ENCODE results near the gene NOC4L.

DNA sequence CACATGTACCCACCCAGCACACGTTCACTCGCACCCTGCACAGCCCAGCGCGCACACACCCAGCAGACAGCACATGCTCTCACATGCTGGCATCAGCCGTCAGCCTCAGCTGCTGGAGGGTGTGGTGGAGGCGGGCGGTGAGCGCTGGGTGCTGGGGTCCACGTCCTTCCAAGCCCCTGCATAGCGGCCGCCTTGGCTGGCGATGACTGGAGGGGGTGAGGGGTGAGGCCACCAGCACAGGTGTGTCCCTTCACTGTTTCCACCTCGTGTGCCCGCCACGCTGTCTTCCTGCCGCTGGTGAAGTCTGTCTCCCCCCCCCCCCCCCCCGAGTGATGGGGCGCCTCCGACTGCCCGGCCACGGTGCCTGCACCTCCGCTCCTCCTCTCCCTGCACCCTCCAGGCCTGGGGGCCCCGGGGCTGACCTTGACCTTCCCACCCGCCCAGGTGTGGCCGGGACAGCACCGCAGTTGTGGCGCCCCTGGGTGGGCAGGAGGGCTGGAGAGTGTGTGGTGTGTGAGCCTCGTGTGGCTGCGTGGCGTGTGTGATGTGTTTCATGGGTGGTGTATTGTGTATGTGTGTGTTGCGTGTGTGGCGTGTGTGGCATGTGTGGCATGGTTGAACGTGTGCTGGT lies 37.4 kb downstream of the NOC4L start:
- TF ChIP-seq, protein P1, sequence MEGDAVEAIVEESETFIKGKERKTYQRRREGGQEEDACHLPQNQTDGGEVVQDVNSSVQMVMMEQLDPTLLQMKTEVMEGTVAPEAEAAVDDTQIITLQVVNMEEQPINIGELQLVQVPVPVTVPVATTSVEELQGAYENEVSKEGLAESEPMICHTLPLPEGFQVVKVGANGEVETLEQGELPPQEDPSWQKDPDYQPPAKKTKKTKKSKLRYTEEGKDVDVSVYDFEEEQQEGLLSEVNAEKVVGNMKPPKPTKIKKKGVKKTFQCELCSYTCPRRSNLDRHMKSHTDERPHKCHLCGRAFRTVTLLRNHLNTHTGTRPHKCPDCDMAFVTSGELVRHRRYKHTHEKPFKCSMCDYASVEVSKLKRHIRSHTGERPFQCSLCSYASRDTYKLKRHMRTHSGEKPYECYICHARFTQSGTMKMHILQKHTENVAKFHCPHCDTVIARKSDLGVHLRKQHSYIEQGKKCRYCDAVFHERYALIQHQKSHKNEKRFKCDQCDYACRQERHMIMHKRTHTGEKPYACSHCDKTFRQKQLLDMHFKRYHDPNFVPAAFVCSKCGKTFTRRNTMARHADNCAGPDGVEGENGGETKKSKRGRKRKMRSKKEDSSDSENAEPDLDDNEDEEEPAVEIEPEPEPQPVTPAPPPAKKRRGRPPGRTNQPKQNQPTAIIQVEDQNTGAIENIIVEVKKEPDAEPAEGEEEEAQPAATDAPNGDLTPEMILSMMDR (IDR thresholded peaks at IDR 0.05) = no peak
- TF ChIP-seq, protein P2, sequence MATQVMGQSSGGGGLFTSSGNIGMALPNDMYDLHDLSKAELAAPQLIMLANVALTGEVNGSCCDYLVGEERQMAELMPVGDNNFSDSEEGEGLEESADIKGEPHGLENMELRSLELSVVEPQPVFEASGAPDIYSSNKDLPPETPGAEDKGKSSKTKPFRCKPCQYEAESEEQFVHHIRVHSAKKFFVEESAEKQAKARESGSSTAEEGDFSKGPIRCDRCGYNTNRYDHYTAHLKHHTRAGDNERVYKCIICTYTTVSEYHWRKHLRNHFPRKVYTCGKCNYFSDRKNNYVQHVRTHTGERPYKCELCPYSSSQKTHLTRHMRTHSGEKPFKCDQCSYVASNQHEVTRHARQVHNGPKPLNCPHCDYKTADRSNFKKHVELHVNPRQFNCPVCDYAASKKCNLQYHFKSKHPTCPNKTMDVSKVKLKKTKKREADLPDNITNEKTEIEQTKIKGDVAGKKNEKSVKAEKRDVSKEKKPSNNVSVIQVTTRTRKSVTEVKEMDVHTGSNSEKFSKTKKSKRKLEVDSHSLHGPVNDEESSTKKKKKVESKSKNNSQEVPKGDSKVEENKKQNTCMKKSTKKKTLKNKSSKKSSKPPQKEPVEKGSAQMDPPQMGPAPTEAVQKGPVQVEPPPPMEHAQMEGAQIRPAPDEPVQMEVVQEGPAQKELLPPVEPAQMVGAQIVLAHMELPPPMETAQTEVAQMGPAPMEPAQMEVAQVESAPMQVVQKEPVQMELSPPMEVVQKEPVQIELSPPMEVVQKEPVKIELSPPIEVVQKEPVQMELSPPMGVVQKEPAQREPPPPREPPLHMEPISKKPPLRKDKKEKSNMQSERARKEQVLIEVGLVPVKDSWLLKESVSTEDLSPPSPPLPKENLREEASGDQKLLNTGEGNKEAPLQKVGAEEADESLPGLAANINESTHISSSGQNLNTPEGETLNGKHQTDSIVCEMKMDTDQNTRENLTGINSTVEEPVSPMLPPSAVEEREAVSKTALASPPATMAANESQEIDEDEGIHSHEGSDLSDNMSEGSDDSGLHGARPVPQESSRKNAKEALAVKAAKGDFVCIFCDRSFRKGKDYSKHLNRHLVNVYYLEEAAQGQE (IDR thresholded peaks at IDR 0.05; ENCODE audit: insufficient read depth in 1 of 2, low read depth in 2 of 2, low read length in 1 of 2) = no peak
- TF ChIP-seq POLR2AphosphoS5 (IDR thresholded peaks at IDR 0.05; ENCODE audit: low read depth, low read length) = no peak
- no peak for TF ChIP-seq TCF7L2 (IDR thresholded peaks at IDR 0.05; ENCODE audit: low read depth, low read length)
- TF ChIP-seq SIN3A (IDR thresholded peaks at IDR 0.05; ENCODE audit: borderline replicate concordance, insufficient read depth, low read depth, low read length) = no peak
